T-helper 1 cell treated with Interleukin-12 subunit alpha and Interleukin-12 subunit beta and Interleukin-4 antibody, amounts not matched to agents 30 ng/mL and 1 ng/mL, for 36 hours (primary cell): ENCODE data around the gene PYROXD2. TPM values are rescaled to one million over a fixed set of nuclear protein-coding genes. Genes with fewer than 3 reads are reported as not detected.
"Not testable (repeated sequence)": the region's sequence is repeated elsewhere in the genome, so short reads cannot be mapped to it uniquely, and the experiment has no call there.

ENCODE experiments used
- intact Hi-C: fragments of 100-400 bp; cut with micrococcal nuclease; formaldehyde crosslinking; loops from one replicate; pipeline ENCODE4 v1.15.1; 2024
- total RNA-seq: library from RNA; stranded (reverse); gene quantifications from 2 replicates; pipeline ENCODE4 v1.2.3, GENCODE V29; 2022

PYROXD2 gene
- total RNA-seq, 1 donor from 2014 or later = 7.1 TPM

GRCh38 chr10:98394851-98395440, 20.0 kb downstream of the PYROXD2 start:
- intact Hi-C loops = no loop called here

- intact Hi-C loops = no loop called here
Observed at GRCh38 chr10:98391578-98391991, 23.4 kb downstream of the PYROXD2 start.

GRCh38 chr10:98391065-98391464, 23.9 kb downstream of the PYROXD2 start:
- intact Hi-C loops = no loop called here

- intact Hi-C loops = no loop called here
Observed at GRCh38 chr10:98390406-98390805, 24.6 kb downstream of the PYROXD2 start.

GRCh38 chr10:98389398-98389797, 25.6 kb downstream of the PYROXD2 start:
- intact Hi-C loops = no loop called here

GRCh38 chr10:98388101-98388655, 26.8 kb downstream of the PYROXD2 start:
- intact Hi-C loops = no loop called here

- intact Hi-C loops = no loop called here
Observed at GRCh38 chr10:98384531-98385133, 30.4 kb downstream of the PYROXD2 start.

- intact Hi-C loops = no loop called here
Observed at GRCh38 chr10:98383869-98384268, 31.1 kb downstream of the PYROXD2 start.

GRCh38 chr10:98383134-98383667, 31.8 kb downstream of the PYROXD2 start:
- intact Hi-C loops = not testable (repeated sequence)

GRCh38 chr10:98382691-98383101, 32.3 kb downstream of the PYROXD2 start:
- intact Hi-C loops = no loop called here

GRCh38 chr10:98380493-98381339, 34.3 kb downstream of the PYROXD2 start:
- intact Hi-C loops = no loop called here

- intact Hi-C loops = no loop called here
Observed at GRCh38 chr10:98378722-98379121, 36.3 kb downstream of the PYROXD2 start.

GRCh38 chr10:98377536-98377935, 37.4 kb downstream of the PYROXD2 start:
- intact Hi-C loops = no loop called here

GRCh38 chr10:98377001-98377400, 38.0 kb downstream of the PYROXD2 start:
- intact Hi-C loops = no loop called here

- intact Hi-C loops = no loop called here
Observed at GRCh38 chr10:98376485-98376884, 38.5 kb downstream of the PYROXD2 start.

GRCh38 chr10:98374217-98374985, 40.6 kb downstream of the PYROXD2 start:
- intact Hi-C loops = no loop called here

- intact Hi-C loops = no loop called here
Observed at GRCh38 chr10:98373260-98374040, 41.5 kb downstream of the PYROXD2 start.

- intact Hi-C loops = no loop called here
Observed at GRCh38 chr10:98370831-98371820, 43.9 kb downstream of the PYROXD2 start.

GRCh38 chr10:98369801-98370200, 45.2 kb downstream of the PYROXD2 start:
- intact Hi-C loops = no loop called here
